Measurements from ENCODE around the gene UNC93A. TPM values are rescaled to one million over a fixed set of nuclear protein-coding genes. Genes with fewer than 3 reads are reported as not detected.
"Not testable (repeated sequence)": the region's sequence is repeated elsewhere in the genome, so short reads cannot be mapped to it uniquely, and the experiment has no call there.

The UNC93A gene
- total and polyA plus RNA-seq, 9 of the 15 experiments (the other 6 are each of a cell fraction or from before 2014, with no cell fraction given), result not detected

GRCh38 chr6:167266830-167267555 lies 24.1 kb upstream of the UNC93A start (continued):
- TF ChIP-seq NR2C2 (CRISPR knock-in tag; IDR thresholded peaks at IDR 0.05), result no peak
- peak; percentile 25; the same call in 1 of the 2 replicates for TF ChIP-seq NR2C2 (tag; IDR thresholded peaks at IDR 0.05)
- TF ChIP-seq POU5F1 (IDR thresholded peaks at IDR 0.05; ENCODE audit: borderline replicate concordance, low read depth, low read length, partially characterized antibody), result no peak
- TF ChIP-seq, protein P1, sequence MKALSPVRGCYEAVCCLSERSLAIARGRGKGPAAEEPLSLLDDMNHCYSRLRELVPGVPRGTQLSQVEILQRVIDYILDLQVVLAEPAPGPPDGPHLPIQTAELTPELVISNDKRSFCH (CRISPR knock-in tag; IDR thresholded peaks at IDR 0.05), result no peak
- TF ChIP-seq, protein P1 (tag; IDR thresholded peaks at IDR 0.05), result no peak

DNA sequence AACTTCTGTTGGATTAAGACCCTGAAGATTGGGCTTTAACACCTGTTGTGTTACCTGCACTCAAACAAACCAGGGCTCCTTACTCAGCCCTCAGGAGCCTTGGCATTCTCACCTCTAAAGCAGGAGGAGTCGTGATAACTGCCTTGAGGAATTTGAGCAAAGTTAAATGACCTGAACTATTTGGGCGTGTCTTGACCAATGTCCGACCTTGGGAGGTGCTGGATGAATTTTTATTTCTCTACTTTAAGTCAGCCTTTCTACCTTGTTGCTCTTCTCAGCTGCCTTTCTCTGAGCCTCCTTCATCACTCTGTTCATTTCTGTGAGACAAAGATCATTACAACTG lies 23.6 kb upstream of the UNC93A start:
- H3K36me3 ChIP-seq (ENCODE audit: control insufficient read depth, insufficient read depth, low read length); H3K4me2 ChIP-seq (ENCODE audit: insufficient read depth, low read length); in situ Hi-C loops (cut with MboI); CTCF ChIA-PET (ENCODE audit: low intra/inter-chr PET ratio); DNase-seq (ENCODE audit: extremely low read depth in 1 of 4, low spot score in 3 of 4); H3K9me3 ChIP-seq (replicated peaks; ENCODE audit: control insufficient read depth, insufficient read depth, low read depth, low read length); H3K27ac ChIP-seq (ENCODE audit: extremely low read depth, low read depth, low read length); H3K9me1 ChIP-seq (ENCODE audit: control insufficient read depth, insufficient read depth, low read length); intact Hi-C loops (cut with micrococcal nuclease); H3K79me2 ChIP-seq (ENCODE audit: control insufficient read depth, insufficient read depth, low read length); BruUV-seq (replicated peaks); ATAC-seq; H3K9ac ChIP-seq (ENCODE audit: insufficient read depth in 1 of 2, low read depth in 2 of 2, low read length in 2 of 2); POLR2A ChIA-PET; H2AFZ ChIP-seq (ENCODE audit: low read depth, low read length); H4K20me1 ChIP-seq (replicated peaks; ENCODE audit: control insufficient read depth, insufficient read depth, low read length); H3K4me3 ChIP-seq; H3K4me1 ChIP-seq (replicated peaks in 1 of 2; ENCODE audit: control insufficient read depth in 2 of 2, insufficient read depth in 2 of 2, low read length in 2 of 2): not testable (repeated sequence)
- FAIRE-seq, result peak; percentile 70
- 8% methylated on average over 3 of the region's 3 CpGs for WGBS (ENCODE audit: insufficient coverage, low coverage, missing lambda C conversion rate)
- H3K27me3 ChIP-seq (ENCODE audit: control insufficient read depth in 2 of 2, insufficient read depth in 2 of 2, low read length in 2 of 2), result peaks cover 11 to 34% of the 10 kb centered on the region in 2 experiments; a peak in 4 of 5 replicates
